H1 (cell line): Measurements from ENCODE around the gene COLQ. TPM values are rescaled to one million over a fixed set of nuclear protein-coding genes. Genes with fewer than 3 reads are reported as not detected.

Experiments
- CTCF ChIA-PET: fragments of 300-600 bp; sonication (Branson Sonifier 250); formaldehyde crosslinking; loops from one replicate; lab custom pipeline; 2021; ENCODE audit not compliant: partially characterized antibody; lab: Charles Lee
- POLR2A ChIA-PET: fragments of 300-600 bp; sonication (Branson Sonifier 250); formaldehyde crosslinking; loops from one replicate; lab custom pipeline; 2021; ENCODE audit warnings: inconsistent platforms; ENCODE audit not compliant: partially characterized antibody; lab: Charles Lee
- DNase-seq, 2 experiments: peaks; one replicate each; pipeline versions ENCODE4 v3.0.0 to v3.0.0-alpha.2; 2010 to 2022; ENCODE audit warnings: low spot score in 2 of 2, low read depth in 1 of 2, mixed read lengths in 1 of 2
- FAIRE-seq: peaks from 2 replicates; lab custom pipeline; 2011; peaks lifted over from hg19 to GRCh38; lab: Jason Lieb, UNC
- H2AFZ ChIP-seq: 2 replicates; pipeline ENCODE4 v1.8.1; 2012; ENCODE audit warnings: low read length, inconsistent platforms
- H2AK5ac ChIP-seq: 2 replicates; pipeline ENCODE4 v1.6.1; 2013; ENCODE audit warnings: low read depth, low read length
- H2BK120ac ChIP-seq: replicated peaks from 2 replicates; pipeline ENCODE3; 2013; ENCODE audit warnings: low read depth, low read length, inconsistent platforms
- H2BK12ac ChIP-seq: 2 replicates; pipeline ENCODE4 v1.6.1; 2013; ENCODE audit warnings: low read depth, low read length
- H2BK15ac ChIP-seq: 2 replicates; pipeline ENCODE4 v1.6.1; 2013; ENCODE audit warnings: low read length
- H2BK20ac ChIP-seq: 2 replicates; pipeline ENCODE4 v1.6.1; 2013; ENCODE audit warnings: low read length
- H2BK5ac ChIP-seq: 2 replicates; pipeline ENCODE4 v1.6.1; 2013; ENCODE audit warnings: low read depth, low read length
- H3K14ac ChIP-seq: 2 replicates; pipeline ENCODE4 v1.6.1; 2013; ENCODE audit warnings: inconsistent platforms; ENCODE audit not compliant: insufficient read length
- H3K18ac ChIP-seq: 2 replicates; pipeline ENCODE4 v1.6.1; 2013; ENCODE audit warnings: low read length; ENCODE audit errors: extremely low read depth
- H3K23ac ChIP-seq: 2 replicates; pipeline ENCODE4 v1.6.1; 2013; ENCODE audit warnings: inconsistent platforms; ENCODE audit not compliant: insufficient read length
- H3K23me2 ChIP-seq: 2 replicates; pipeline ENCODE4 v1.6.1; 2013; ENCODE audit warnings: low read depth, low read length
- H3K27ac ChIP-seq: 2 replicates; pipeline ENCODE4 v1.6.1; 2011; ENCODE audit warnings: low read depth, low read length, inconsistent platforms
- H3K27me3 ChIP-seq, 4 experiments: replicated peaks in 1 of 4; 1 replicate in 1 of 4; 2 replicates in 3 of 4; pipeline versions ENCODE4 v1.6.1 to v1.8.1; 2011 to 2013; ENCODE audit warnings: low read length in 3 of 4, mild to moderate bottlenecking in 3 of 4, inconsistent platforms in 2 of 4, mixed read lengths in 2 of 4, moderate library complexity in 1 of 4; ENCODE audit not compliant: control insufficient read depth in 3 of 4, insufficient read depth in 3 of 4; ENCODE audit errors: extremely low read depth in 1 of 4
- H3K36me3 ChIP-seq, 4 experiments: 2 replicates each; pipeline versions ENCODE4 v1.6.1 to v1.8.1; 2011 to 2013; ENCODE audit warnings: mild to moderate bottlenecking in 4 of 4, low read length in 3 of 4, moderate library complexity in 2 of 4, control low read depth in 1 of 4, inconsistent platforms in 1 of 4; ENCODE audit not compliant: insufficient read depth in 4 of 4, control insufficient read depth in 2 of 4
- H3K4ac ChIP-seq: replicated peaks from 2 replicates; pipeline ENCODE3; 2013; ENCODE audit warnings: low read length, low read depth, mixed read lengths, inconsistent platforms; ENCODE audit not compliant: insufficient read length
- H3K4me1 ChIP-seq, 4 experiments: replicated peaks in 1 of 4; 1 replicate in 1 of 4; 2 replicates in 3 of 4; pipeline versions ENCODE4 v1.6.1 to v1.8.1; 2011 to 2013; ENCODE audit warnings: low read length in 3 of 4, inconsistent platforms in 2 of 4, mixed read lengths in 1 of 4; ENCODE audit not compliant: insufficient read depth in 4 of 4, control insufficient read depth in 3 of 4
- H3K4me2 ChIP-seq, 2 experiments: 2 replicates each; pipeline versions ENCODE4 v1.6.1 to v1.8.1; 2011 to 2013; ENCODE audit warnings: low read depth in 2 of 2, low read length in 2 of 2, control low read depth in 1 of 2, inconsistent platforms in 1 of 2, mild to moderate bottlenecking in 1 of 2; ENCODE audit not compliant: insufficient read depth in 1 of 2
- H3K4me3 ChIP-seq, 4 experiments: fragments of 200-600, 300-600 bp in 1 of 4; sonication (generic), shearing (Covaris generic), sonication (Bioruptor Twin) in 1 of 4; 2 replicates each; pipeline versions ENCODE4 v1.5.1 to v1.8.1; 2011 to 2016; ENCODE audit warnings: low read length in 4 of 4, low read depth in 3 of 4, control low read depth in 2 of 4, inconsistent platforms in 2 of 4, mild to moderate bottlenecking in 2 of 4, mixed read lengths in 1 of 4, moderate library complexity in 1 of 4; ENCODE audit not compliant: insufficient read depth in 2 of 4; ENCODE audit errors: extremely low read depth in 1 of 4
- H3K56ac ChIP-seq: replicated peaks from 2 replicates; pipeline ENCODE3; 2013; ENCODE audit warnings: low read depth, mild to moderate bottlenecking, mixed read lengths, low read length, inconsistent platforms; ENCODE audit not compliant: insufficient read length
- H3K79me1 ChIP-seq: 2 replicates; pipeline ENCODE4 v1.6.1; 2013; ENCODE audit warnings: low read depth, low read length, control low read depth
- H3K79me2 ChIP-seq, 2 experiments: 2 replicates each; pipeline versions ENCODE4 v1.6.1 to v1.8.1; 2012 to 2013; ENCODE audit warnings: low read length in 2 of 2, mild to moderate bottlenecking in 2 of 2, inconsistent platforms in 1 of 2; ENCODE audit not compliant: insufficient read depth in 2 of 2, control insufficient read depth in 1 of 2
- H3K9ac ChIP-seq, 4 experiments: replicated peaks in 1 of 4; 1 replicate in 1 of 4; 2 replicates in 3 of 4; pipeline versions ENCODE4 v1.6.1 to v1.8.1; 2011 to 2013; ENCODE audit warnings: low read depth in 3 of 4, low read length in 3 of 4, control low read depth in 2 of 4, mild to moderate bottlenecking in 2 of 4, moderate library complexity in 2 of 4, inconsistent platforms in 1 of 4; ENCODE audit errors: extremely low read depth in 1 of 4
- H3K9me3 ChIP-seq, 2 experiments: 2 replicates each; pipeline versions ENCODE4 v1.6.1 to v1.8.1; 2012 to 2013; ENCODE audit warnings: mild to moderate bottlenecking in 2 of 2, moderate library complexity in 2 of 2, control low read depth in 1 of 2, inconsistent platforms in 1 of 2, low read depth in 1 of 2, low read length in 1 of 2, mixed read lengths in 1 of 2; ENCODE audit not compliant: insufficient read depth in 2 of 2
- H4K20me1 ChIP-seq, 2 experiments: replicated peaks in 1 of 2; 2 replicates each; pipeline versions ENCODE3 to v1.8.1; 2011 to 2013; ENCODE audit warnings: inconsistent platforms in 2 of 2, low read length in 2 of 2, mild to moderate bottlenecking in 1 of 2; ENCODE audit not compliant: insufficient read depth in 2 of 2, control insufficient read depth in 1 of 2
- H4K5ac ChIP-seq: 2 replicates; pipeline ENCODE4 v1.6.1; 2013; ENCODE audit warnings: low read length, low read depth, mixed read lengths, inconsistent platforms; ENCODE audit not compliant: insufficient read length
- H4K8ac ChIP-seq: 2 replicates; pipeline ENCODE4 v1.8.0; 2013; ENCODE audit warnings: mild to moderate bottlenecking, moderate library complexity, low read length, inconsistent platforms; ENCODE audit not compliant: insufficient read depth; ENCODE audit errors: extremely low read depth
- H4K91ac ChIP-seq: replicated peaks from 2 replicates; pipeline ENCODE3; 2013; ENCODE audit warnings: low read length, mixed read lengths, inconsistent platforms; ENCODE audit not compliant: insufficient read length
- ASH2L ChIP-seq: fragments of 200-600, 300-600 bp; sonication (generic); IDR thresholded peaks from one replicate; pipeline ENCODE4 v1.7.1; 2017; ENCODE audit warnings: low read length
- EP300 ChIP-seq, 2 experiments: IDR thresholded peaks; 1 replicate in 1 of 2; 2 replicates in 1 of 2; pipeline ENCODE4 v1.6.1; 2011 to 2012; ENCODE audit warnings: low read depth in 2 of 2, low read length in 2 of 2, mild to moderate bottlenecking in 2 of 2, borderline replicate concordance in 1 of 2, inconsistent platforms in 1 of 2, moderate library complexity in 1 of 2
- HDAC6 ChIP-seq: IDR thresholded peaks from one replicate; pipeline ENCODE4 v1.7.1; 2012; ENCODE audit warnings: low read depth, mild to moderate bottlenecking, inconsistent platforms, low read length, moderate library complexity
- KDM1A ChIP-seq: fragments of 200-600, 300-600 bp; sonication (generic); IDR thresholded peaks from 2 replicates; pipeline ENCODE4 v1.7.1; 2016; ENCODE audit warnings: mild to moderate bottlenecking, low read length, borderline replicate concordance
- KDM5A ChIP-seq: fragments of 200-600 bp; IDR thresholded peaks from 2 replicates; pipeline ENCODE4 v1.7.1; 2012; ENCODE audit warnings: mild to moderate bottlenecking, low read length, inconsistent platforms, mixed read lengths
- MAFK ChIP-seq: IDR thresholded peaks from 2 replicates; pipeline ENCODE4 v1.6.1; 2012; ENCODE audit warnings: low read depth, mild to moderate bottlenecking, improper control_type of control experiment, low read length
- RAD21 ChIP-seq, 2 experiments: IDR thresholded peaks in 1 of 2; conservative IDR thresholded peaks in 1 of 2; 2 replicates each; pipeline ENCODE4 v1.6.1; 2011; ENCODE audit warnings: low read depth in 2 of 2, low read length in 2 of 2, improper control_type of control experiment in 1 of 2, inconsistent platforms in 1 of 2, mild to moderate bottlenecking in 1 of 2, moderate library complexity in 1 of 2
- RBBP5 ChIP-seq: IDR thresholded peaks from 2 replicates; pipeline ENCODE4 v1.7.1; 2012; ENCODE audit warnings: low read depth, mild to moderate bottlenecking, inconsistent platforms, low read length, moderate library complexity, borderline replicate concordance
- RXRA ChIP-seq: IDR thresholded peaks from 2 replicates; pipeline ENCODE4 v1.6.1; 2011; ENCODE audit warnings: low read depth, mild to moderate bottlenecking, low read length, moderate library complexity; ENCODE audit not compliant: insufficient read depth
- SP2 ChIP-seq: IDR thresholded peaks from 2 replicates; pipeline ENCODE4 v1.6.1; 2012; ENCODE audit warnings: mild to moderate bottlenecking, low read length, inconsistent platforms
- SP4 ChIP-seq: IDR thresholded peaks from 2 replicates; pipeline ENCODE4 v1.6.1; 2012; ENCODE audit warnings: low read length, inconsistent platforms
- SUZ12 ChIP-seq: fragments of 200-600 bp; sonication (generic); IDR thresholded peaks from 2 replicates; pipeline ENCODE4 v1.6.1; 2012; ENCODE audit warnings: mild to moderate bottlenecking, inconsistent platforms, low read length, moderate library complexity, mixed read lengths
- polyA plus RNA-seq, 7 experiments: library from polyadenylated mRNA; depleted of rRNA in 3 of 7; stranded (reverse) in 5 of 7; unstranded in 2 of 7; fragments of >200 nt in 5 of 7; fragments of 200-250 nt in 2 of 7; gene quantifications; 1 replicate in 5 of 7; 2 replicates in 1 of 7; 4 replicates in 1 of 7; pipeline versions ENCODE4 v1.2.1 to v1.2.3, GENCODE V29; 2011 to 2013; ENCODE audit warnings: missing spikeins in 2 of 7, mixed read lengths in 2 of 7
- total RNA-seq: library from RNA; stranded (reverse); fragmentation: NEBNext Ultra II Directional; extraction: Animal tissue kit (Norgen Biotek cat#: 25700); gene quantifications from 2 replicates; pipeline ENCODE4 v1.2.1, GENCODE V29; 2021
- TF ChIP-seq, protein P1 (sequence below): IDR thresholded peaks from 2 replicates; pipeline ENCODE4 v1.6.1; 2011; ENCODE audit warnings: low read length, improper control_type of control experiment

COLQ gene
- total and polyA plus RNA-seq, 2 of the 8 experiments (the other 6 are each of a cell fraction or from before 2014, with no cell fraction given), result 1.5 to 1.9 TPM

DNA sequence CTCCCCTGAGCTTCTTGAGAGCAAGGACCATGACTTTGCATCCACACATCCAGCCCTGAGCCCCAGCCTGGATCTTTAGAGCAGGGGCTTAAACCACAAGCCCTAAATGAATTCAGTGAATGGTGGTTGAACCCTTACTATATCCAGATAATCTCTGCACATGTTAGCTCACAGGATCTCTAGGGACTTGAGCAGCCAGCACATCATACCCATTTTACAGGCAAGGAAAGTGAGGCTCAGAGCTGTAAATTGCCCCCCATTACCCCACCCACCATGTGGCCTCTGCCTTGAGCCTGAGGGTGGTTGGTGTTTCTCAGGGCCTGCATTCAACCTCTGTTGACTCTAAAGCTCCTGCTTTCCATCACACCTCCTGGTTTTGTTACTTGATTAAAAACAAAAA, 66.5 kb downstream of the COLQ start:
- no peaks in the 10 kb centered on the region for H3K9me3 ChIP-seq
- POLR2A ChIA-PET, result interaction anchor here (0.6 kb wide), 1 partner anchor 346 kb away, joined by 3 read pairs; no protein-coding TSS in a partner anchor

More for the DNA sequence above, 66.5 kb downstream of the COLQ start:
- no peaks in the 10 kb centered on the region for H3K79me2 ChIP-seq
- no peak overlapping the region for H2BK120ac ChIP-seq
- H2BK20ac ChIP-seq, result no peak overlapping the region
- H3K79me1 ChIP-seq, result no peaks in the 10 kb centered on the region
- H3K27me3 ChIP-seq, result no peaks in the 10 kb centered on the region
- H2BK15ac ChIP-seq, result no peak overlapping the region
- no peak overlapping the region for H3K4me2 ChIP-seq
- H2BK5ac ChIP-seq, result no peak overlapping the region
- no peak overlapping the region for H4K91ac ChIP-seq
- H3K27ac ChIP-seq, result no peak overlapping the region
- H2BK12ac ChIP-seq, result no peak overlapping the region
- H2AFZ ChIP-seq, result no peak overlapping the region
- H3K4ac ChIP-seq, result no peak overlapping the region
- no peaks in the 10 kb centered on the region for H4K20me1 ChIP-seq
- no peak overlapping the region for H3K23ac ChIP-seq
- H3K9ac ChIP-seq, result no peak overlapping the region
- no peak overlapping the region for H3K14ac ChIP-seq
- H3K4me3 ChIP-seq, result no peak overlapping the region
- no peak overlapping the region for H4K5ac ChIP-seq
- H2AK5ac ChIP-seq, result no peak overlapping the region
- no peak overlapping the region for H3K56ac ChIP-seq
- CTCF ChIA-PET, result interaction anchor here (0.6 to 1.6 kb wide), 5 partner anchors 11 to 124 kb away, joined by 3 to 5 read pairs (median 3); no protein-coding TSS in a partner anchor
- no peaks in the 10 kb centered on the region for H3K23me2 ChIP-seq
- H3K4me1 ChIP-seq, result no peaks in the 10 kb centered on the region
- H3K18ac ChIP-seq, result no peak overlapping the region
- DNase-seq (no peak), FAIRE-seq (no peak)
- no peak overlapping the region; the same call in 1 of the 2 replicates for H4K8ac ChIP-seq
- TF ChIP-seq MAFK (no peak), SUZ12 (no peak), RBBP5 (no peak), HDAC6 (no peak), RXRA (no peak), RAD21 (IDR thresholded peaks at IDR 0.05 in 1 of 2, conservative IDR thresholded peaks at IDR 0.05 in 1 of 2; ENCODE audit: low read depth in 2 of 2, low read length in 2 of 2) (no peak), EP300 (IDR thresholded peaks at IDR 0.05; ENCODE audit: borderline replicate concordance in 1 of 2, low read depth in 2 of 2, low read length in 2 of 2) (no peak), KDM1A (no peak; the same call in 1 of the 2 replicates), KDM5A (no peak), SP4 (no peak), ASH2L (no peak), SP2 (no peak)
- TF ChIP-seq, protein P1, sequence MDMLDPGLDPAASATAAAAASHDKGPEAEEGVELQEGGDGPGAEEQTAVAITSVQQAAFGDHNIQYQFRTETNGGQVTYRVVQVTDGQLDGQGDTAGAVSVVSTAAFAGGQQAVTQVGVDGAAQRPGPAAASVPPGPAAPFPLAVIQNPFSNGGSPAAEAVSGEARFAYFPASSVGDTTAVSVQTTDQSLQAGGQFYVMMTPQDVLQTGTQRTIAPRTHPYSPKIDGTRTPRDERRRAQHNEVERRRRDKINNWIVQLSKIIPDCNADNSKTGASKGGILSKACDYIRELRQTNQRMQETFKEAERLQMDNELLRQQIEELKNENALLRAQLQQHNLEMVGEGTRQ, result no peak
- TF ChIP-seq, all 59 proteins: peak for 0
- no peaks in the 10 kb centered on the region for H3K36me3 ChIP-seq
